CD14-positive monocyte (primary cell): ENCODE measurements around the gene SCP2. TPM values are rescaled to one million over a fixed set of nuclear protein-coding genes. Genes with fewer than 3 reads are reported as not detected.

Source experiments
- DNase-seq, 3 donors: peaks; one replicate each; pipeline ENCODE4 v3.0.0-alpha.2; 2011 to 2022
- H2AFZ ChIP-seq: 2 replicates; pipeline ENCODE4 v1.6.0; 2012; ENCODE audit warnings: mild to moderate bottlenecking, low read depth, low read length, inconsistent platforms; ENCODE audit not compliant: insufficient read depth, poor library complexity, severe bottlenecking
- H3K27ac ChIP-seq, 2 donors: 1 replicate in 1 of 2; 2 replicates in 1 of 2; pipeline ENCODE4 v1.5.1; 2012 to 2013; ENCODE audit warnings: low read length in 2 of 2, control low read depth in 1 of 2, inconsistent platforms in 1 of 2, low read depth in 1 of 2, mild to moderate bottlenecking in 1 of 2
- H3K27me3 ChIP-seq, 2 donors: one replicate each; pipeline versions ENCODE4 v1.6.0 to v1.6.1; 2011 to 2013; ENCODE audit warnings: low read length in 2 of 2; ENCODE audit not compliant: control insufficient read depth in 2 of 2, insufficient read depth in 2 of 2
- H3K36me3 ChIP-seq, 2 donors: replicated peaks in 1 of 2; 1 replicate in 1 of 2; 2 replicates in 1 of 2; pipeline versions ENCODE4 v1.5.1 to v1.6.1; 2012 to 2013; ENCODE audit warnings: low read length in 2 of 2, control low read depth in 1 of 2, inconsistent platforms in 1 of 2, mild to moderate bottlenecking in 1 of 2; ENCODE audit not compliant: insufficient read depth in 2 of 2, control insufficient read depth in 1 of 2
- H3K4me1 ChIP-seq, 2 donors: 1 replicate in 1 of 2; 2 replicates in 1 of 2; pipeline versions ENCODE4 v1.5.1 to v1.6.1; 2012 to 2013; ENCODE audit warnings: low read length in 2 of 2, control low read depth in 1 of 2, inconsistent platforms in 1 of 2, mild to moderate bottlenecking in 1 of 2, moderate library complexity in 1 of 2; ENCODE audit not compliant: insufficient read depth in 2 of 2, control insufficient read depth in 1 of 2
- H3K4me2 ChIP-seq: replicated peaks from 2 replicates; pipeline ENCODE3; 2012; ENCODE audit warnings: low read length, moderate library complexity, mild to moderate bottlenecking; ENCODE audit not compliant: poor library complexity, severe bottlenecking; ENCODE audit errors: extremely low read depth
- H3K4me3 ChIP-seq, 3 experiments: fragments of 200-600 bp in 1 of 3; sonication (generic) in 1 of 3; replicated peaks in 1 of 3; 1 replicate in 2 of 3; 2 replicates in 1 of 3; pipeline ENCODE4 v1.5.1; 2011 to 2013; ENCODE audit warnings: low read length in 3 of 3, mild to moderate bottlenecking in 3 of 3, control low read depth in 2 of 3, low read depth in 2 of 3, inconsistent platforms in 1 of 3, moderate library complexity in 1 of 3
- H3K79me2 ChIP-seq: 2 replicates; pipeline ENCODE4 v1.6.0; 2012; ENCODE audit warnings: mild to moderate bottlenecking, control low read depth, inconsistent platforms, low read length, moderate library complexity; ENCODE audit not compliant: insufficient read depth
- H3K9ac ChIP-seq: 2 replicates; pipeline ENCODE4 v1.6.0; 2017; ENCODE audit warnings: low read length, mild to moderate bottlenecking; ENCODE audit not compliant: insufficient read depth, poor library complexity, severe bottlenecking
- H3K9me3 ChIP-seq, 2 donors: replicated peaks in 1 of 2; 1 replicate in 1 of 2; 2 replicates in 1 of 2; pipeline versions ENCODE4 v1.5.1 to v1.6.1; 2012 to 2013; ENCODE audit warnings: low read length in 2 of 2, control low read depth in 1 of 2; ENCODE audit not compliant: control insufficient read depth in 1 of 2, insufficient read depth in 1 of 2
- H4K20me1 ChIP-seq: 2 replicates; pipeline ENCODE4 v1.6.0; 2012; ENCODE audit warnings: mild to moderate bottlenecking, low read length, control low read depth, moderate library complexity; ENCODE audit not compliant: insufficient read depth
- H3K27ac Mint-ChIP-seq, 7 donors: one replicate each; pipeline ENCODE4 v1.8.0; 2020; ENCODE audit warnings: mild to moderate bottlenecking in 7 of 7, mixed read lengths in 7 of 7, moderate library complexity in 6 of 7, inconsistent platforms in 2 of 7
- H3K27me3 Mint-ChIP-seq, 3 donors: one replicate each; pipeline ENCODE4 v1.8.0; 2021 to 2022; ENCODE audit warnings: low read depth in 3 of 3, mild to moderate bottlenecking in 3 of 3, mixed read lengths in 3 of 3, moderate library complexity in 3 of 3, inconsistent platforms in 1 of 3
- H3K36me3 Mint-ChIP-seq, 2 donors: one replicate each; pipeline ENCODE4 v1.8.0; 2020; ENCODE audit warnings: mixed read lengths in 2 of 2, inconsistent platforms in 1 of 2, mild to moderate bottlenecking in 1 of 2
- H3K4me1 Mint-ChIP-seq: one replicate; pipeline ENCODE4 v1.8.0; 2020; ENCODE audit warnings: mild to moderate bottlenecking, mixed read lengths
- H3K4me3 Mint-ChIP-seq, 2 donors: one replicate each; pipeline ENCODE4 v1.8.0; 2020; ENCODE audit warnings: mild to moderate bottlenecking in 2 of 2, mixed read lengths in 2 of 2, moderate library complexity in 1 of 2
- H3K9me3 Mint-ChIP-seq, 7 donors: one replicate each; pipeline ENCODE4 v1.8.0; 2020 to 2022; ENCODE audit warnings: mixed read lengths in 7 of 7, mild to moderate bottlenecking in 6 of 7, moderate library complexity in 6 of 7, inconsistent platforms in 2 of 7
- CTCF ChIP-seq: fragments of 200-600 bp; IDR thresholded peaks from one replicate; pipeline ENCODE4 v1.8.0; 2022; ENCODE audit warnings: antibody characterized with exemption, mild to moderate bottlenecking
- WGBS: methylation state at CpG from one replicate; pipeline ENCODE4 v1.1.5; 2013; ENCODE audit warnings: missing lambda C conversion rate; ENCODE audit not compliant: insufficient coverage; 5-methylcytosine and 5-hydroxymethylcytosine counted together
- intact Hi-C, 2 donors: fragments of 100-400 bp; cut with micrococcal nuclease; formaldehyde crosslinking; loops; one replicate each; pipeline versions ENCODE4 v1.15.0 to v1.15.1; 2023
- polyA plus RNA-seq, 3 donors: library from polyadenylated mRNA; depleted of rRNA in 1 of 3; unstranded in 2 of 3; stranded (reverse) in 1 of 3; fragments of 300-500 nt in 2 of 3; fragments of >200 nt in 1 of 3; fragmentation: Illumina TruSeq in 2 of 3; gene quantifications; 1 replicate in 2 of 3; 2 replicates in 1 of 3; pipeline ENCODE4 v1.2.3, GENCODE V29; 2012 to 2021

Gene SCP2
- polyA plus RNA-seq, 3 donors, result 56.3 to 197 (median 156) TPM

- Mint-ChIP-seq H3K27me3 (no peaks in the 10 kb centered on the region), H3K4me1 (peaks cover 6% of the 10 kb centered on the region), H3K4me3 (no peak overlapping the region), H3K9me3 (no peaks in the 10 kb centered on the region), H3K36me3 (peaks cover 8 to 15% of the 10 kb centered on the region in 2 donors), H3K27ac (no peak overlapping the region)
- no peak overlapping the region for H2AFZ ChIP-seq
- intact Hi-C loops, result no loop called here
- peaks cover 19% of the 10 kb centered on the region for H4K20me1 ChIP-seq
- no peaks in the 10 kb centered on the region for H3K4me1 ChIP-seq
- H3K27ac ChIP-seq, result no peak overlapping the region
- TF ChIP-seq CTCF, result no peak
- peaks cover 7 to 21% of the 10 kb centered on the region in 2 donors for H3K36me3 ChIP-seq
- peaks cover 65% of the 10 kb centered on the region for H3K79me2 ChIP-seq
- no peak overlapping the region for H3K9ac ChIP-seq
- no peak overlapping the region for H3K4me3 ChIP-seq
- DNase-seq, result no peak
- no peaks in the 10 kb centered on the region for H3K27me3 ChIP-seq
- 100% methylated on average over 2 of the region's 3 CpGs for WGBS
- H3K9me3 ChIP-seq, result no peaks in the 10 kb centered on the region
- H3K4me2 ChIP-seq, result no peak overlapping the region
Measured at GRCh38 chr1:53023546-53023945, 96.5 kb downstream of the SCP2 start.

DNA sequence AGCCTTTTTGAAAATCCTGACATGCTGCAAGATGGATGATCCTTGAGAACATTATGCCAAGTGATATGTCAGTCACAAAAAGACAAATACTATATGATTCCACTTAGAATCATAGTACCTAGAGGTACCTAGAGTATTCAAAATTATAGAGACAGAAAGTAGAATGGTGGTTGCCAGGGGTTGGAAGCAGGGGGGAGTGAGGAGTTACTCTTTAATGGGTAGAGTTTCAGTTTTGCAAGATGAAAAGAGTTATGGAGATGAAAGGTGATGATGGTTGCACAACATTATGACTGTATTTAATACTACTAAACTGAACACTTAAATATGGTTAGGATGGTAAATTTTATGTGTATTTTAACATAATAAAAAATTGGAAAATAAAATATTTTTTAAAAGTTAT is 97.0 kb downstream of the SCP2 start:
- Mint-ChIP-seq H3K9me3 (no peaks in the 10 kb centered on the region), H3K27me3 (no peaks in the 10 kb centered on the region), H3K4me1 (peaks cover 6% of the 10 kb centered on the region), H3K36me3 (peaks cover 13 to 15% of the 10 kb centered on the region in 2 donors), H3K4me3 (no peak overlapping the region), H3K27ac (no peak overlapping the region)
- no peak overlapping the region for H3K4me2 ChIP-seq
- no peak overlapping the region for H3K4me3 ChIP-seq
- H3K9ac ChIP-seq, result no peak overlapping the region
- no peak overlapping the region for H2AFZ ChIP-seq
- peaks cover 61% of the 10 kb centered on the region for H3K79me2 ChIP-seq
- DNase-seq, result no peak
- H3K27me3 ChIP-seq, result no peaks in the 10 kb centered on the region
- H3K9me3 ChIP-seq, result no peaks in the 10 kb centered on the region
- TF ChIP-seq CTCF, result no peak
- no peak overlapping the region for H3K27ac ChIP-seq
- intact Hi-C loops, result no loop called here
- no peaks in the 10 kb centered on the region for H3K4me1 ChIP-seq
- peaks cover 7 to 27% of the 10 kb centered on the region in 2 donors for H3K36me3 ChIP-seq
- peaks cover 19% of the 10 kb centered on the region for H4K20me1 ChIP-seq
